Medulla oblongata (tissue), 1 donor: ENCODE results near the gene LNP1.
A peak's percentile ranks its signal among the peaks of the same experiment; 100 is the strongest.
"Not testable (repeated sequence)": the region's sequence is repeated elsewhere in the genome, so short reads cannot be mapped to it uniquely, and the experiment has no call there.

Experiments used
- DNase-seq: peaks from one replicate; pipeline ENCODE4 v3.0.0-alpha.2; 2015; ENCODE audit errors: extremely low spot score

LNP1 gene

DNA sequence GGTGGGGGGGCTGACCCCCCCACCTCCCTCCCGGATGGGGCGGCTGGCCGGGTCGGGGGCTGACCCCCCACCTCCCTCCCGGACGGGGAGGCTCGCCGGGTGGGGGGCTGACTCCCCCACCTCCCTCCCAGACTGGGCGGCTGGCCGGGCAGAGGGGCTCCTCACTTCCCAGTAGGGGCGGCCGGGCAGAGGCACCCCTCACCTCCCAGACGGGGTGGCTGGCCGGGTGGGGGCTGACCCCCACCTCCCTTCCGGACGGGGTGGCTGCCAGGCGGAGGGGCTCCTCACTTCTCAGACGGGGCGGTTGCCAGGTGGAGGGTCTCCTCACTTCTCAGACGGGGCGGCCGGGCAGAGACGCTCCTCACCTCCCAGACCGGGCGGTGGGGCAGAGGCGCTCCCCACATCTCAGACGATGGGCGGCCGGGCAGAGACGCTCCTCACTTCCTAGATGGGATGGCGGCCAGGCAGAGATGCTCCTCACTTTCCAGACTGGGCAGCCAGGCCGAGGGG, 76.6 kb downstream of the LNP1 start:
- not testable (repeated sequence) for DNase-seq

- not testable (repeated sequence) for DNase-seq
Measured at GRCh38 chr3:100478521-100478920, 77.2 kb downstream of the LNP1 start.

DNA sequence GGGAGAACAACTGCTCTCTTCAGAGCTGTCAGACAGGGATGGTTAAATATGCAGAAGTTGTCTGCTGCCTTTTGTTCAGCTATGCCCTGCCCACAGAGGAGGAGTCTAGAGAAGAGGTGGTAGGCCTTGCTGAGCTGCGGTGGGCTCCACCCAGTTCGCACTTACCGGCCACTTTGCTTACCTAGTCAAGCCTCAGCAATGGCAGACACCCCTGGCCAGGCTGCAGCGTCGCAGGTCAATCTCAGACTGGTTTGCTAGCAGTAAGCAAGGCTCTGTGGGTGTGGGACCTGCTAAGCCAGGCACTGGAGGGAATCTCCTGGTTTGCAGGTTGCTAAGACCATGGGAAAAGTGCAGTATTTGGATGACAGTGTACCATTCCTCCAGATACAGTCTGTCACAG, 78.7 kb downstream of the LNP1 start:
- no peak for DNase-seq

DNA sequence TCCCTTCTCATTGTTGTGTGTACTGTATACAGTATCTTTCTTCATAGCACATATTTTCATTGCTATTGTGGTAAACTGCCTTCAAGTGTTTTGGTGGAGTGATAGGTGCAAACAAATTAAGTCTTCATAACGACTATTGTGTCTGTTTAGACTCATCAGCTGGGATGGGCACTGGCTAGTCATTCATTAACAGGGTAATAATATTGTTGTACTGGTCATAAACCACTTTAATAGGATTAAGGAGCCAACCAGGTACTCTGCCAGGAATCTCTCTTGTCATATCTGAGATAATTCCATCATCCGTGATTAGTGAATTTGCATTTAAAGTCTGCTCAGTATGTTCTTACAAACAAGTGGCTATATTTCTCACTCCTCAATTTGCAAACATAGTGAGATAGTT, 80.8 kb downstream of the LNP1 start:
- DNase-seq: no peak

DNA sequence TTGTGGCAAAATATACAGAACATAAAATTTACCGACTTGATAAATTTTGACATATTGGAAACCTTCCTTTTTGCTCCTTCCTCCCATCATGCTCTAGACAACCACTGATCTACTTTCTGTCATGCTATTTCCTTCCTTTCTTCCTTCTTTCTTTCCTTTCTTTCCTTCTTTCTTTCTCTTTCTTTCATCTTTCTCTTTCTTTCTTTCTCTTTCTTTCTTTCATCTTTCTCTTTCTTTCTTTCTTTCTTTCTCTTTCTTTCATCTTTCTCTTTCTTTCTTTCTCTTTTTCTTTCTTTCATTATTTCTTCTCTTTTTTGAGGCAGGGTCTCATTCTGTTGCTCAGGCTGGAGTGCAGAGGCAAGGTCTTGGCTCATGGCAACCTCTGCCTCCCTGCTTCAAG, 82.2 kb downstream of the LNP1 start:
- no peak for DNase-seq

DNA sequence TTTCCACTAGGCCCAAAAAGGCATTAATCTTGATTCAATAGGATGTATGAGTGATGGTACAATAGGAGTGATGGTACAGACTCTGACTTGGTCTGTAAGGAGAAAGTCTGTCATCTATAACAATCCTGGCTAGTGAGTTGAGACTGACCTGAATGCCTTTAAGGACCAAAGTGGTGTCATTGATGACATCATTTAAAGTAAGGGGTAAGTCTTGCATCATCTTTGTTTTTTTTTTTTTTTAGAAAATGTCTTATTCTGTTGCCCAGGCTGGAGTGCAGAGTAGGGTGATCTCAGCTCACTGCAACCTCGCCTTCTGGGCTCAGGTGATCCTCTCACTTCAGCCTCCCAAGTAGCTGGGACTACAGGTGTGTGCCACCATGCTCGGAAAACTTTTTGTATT, 85.5 kb downstream of the LNP1 start:
- no peak for DNase-seq

DNA sequence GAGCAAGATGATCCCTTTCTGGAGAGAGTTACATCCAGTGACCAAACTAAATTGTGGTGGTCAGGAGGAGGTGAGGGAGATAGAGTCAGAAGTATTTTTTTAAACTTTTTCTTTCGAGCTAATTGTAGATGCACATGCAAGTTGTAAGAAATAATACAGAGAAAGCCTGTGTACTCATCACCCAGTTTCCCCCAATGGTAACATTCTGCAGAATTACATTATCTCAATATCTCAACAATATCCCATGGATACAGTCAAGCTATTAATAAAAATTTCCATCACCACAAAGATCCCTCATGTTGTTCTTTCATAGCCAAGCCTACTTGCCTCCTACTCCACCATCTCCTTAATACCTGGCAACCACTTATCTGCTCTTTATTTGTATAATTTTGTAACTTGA, 87.8 kb downstream of the LNP1 start:
- no peak for DNase-seq

GRCh38 chr3:100492059-100493006, 91.0 kb downstream of the LNP1 start, which contains the start of gene TMEM45A:
TMEM45A (plus strand) TSS chr3:100492619; CDS start chr3:100555212, 62,593 bp downstream.
- peak; percentile 96 for DNase-seq

DNA sequence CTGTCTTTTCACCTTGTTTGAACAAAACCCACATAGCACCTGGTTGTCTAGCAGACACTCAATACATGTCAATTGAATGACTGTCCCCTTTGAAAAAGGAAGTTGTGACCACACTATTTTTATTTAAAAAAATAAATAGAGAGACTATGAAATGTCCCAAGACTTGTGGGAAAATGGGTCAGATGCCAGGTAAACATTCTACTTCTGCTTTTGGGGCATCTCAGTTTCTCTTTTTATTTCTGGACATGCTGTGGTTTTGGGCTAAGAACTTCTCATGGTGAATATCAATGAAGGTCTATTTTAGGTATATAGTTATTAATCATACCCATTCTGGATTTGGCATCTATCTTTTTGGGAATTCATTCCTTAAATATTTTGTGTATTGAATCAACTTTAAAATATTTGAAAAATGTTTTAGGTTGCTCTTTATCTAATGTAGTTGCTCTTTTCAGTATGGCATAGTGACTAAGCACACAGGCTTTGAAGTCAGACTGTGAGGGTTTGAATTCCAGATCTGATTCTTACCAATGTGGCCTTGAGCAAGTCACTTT, 95.4 kb downstream of the LNP1 start:
- DNase-seq: no peak

GRCh38 chr3:100499651-100500050, 98.3 kb downstream of the LNP1 start:
- DNase-seq: no peak

- no peak for DNase-seq
Measured at GRCh38 chr3:100500320-100500880, 99.1 kb downstream of the LNP1 start.

- no peak for DNase-seq
Measured at GRCh38 chr3:100503448-100503847, 102.1 kb downstream of the LNP1 start.
